GM11168 (cell line): ENCODE data around the gene PRELID1.
"Not testable (repeated sequence)": the region's sequence is repeated elsewhere in the genome, so short reads cannot be mapped to it uniquely, and the experiment has no call there.

Source experiments
- in situ Hi-C: fragments of 300-500 bp; cut with MboI; formaldehyde crosslinking; loops from one replicate; pipeline ENCODE4 v1.12.0; 2022; ENCODE audit warnings: low sequenced_read_pairs; ENCODE audit not compliant: unreplicated experiment

Gene PRELID1

GRCh38 chr5:177332896-177333260, 29.3 kb downstream of the PRELID1 start:
- in situ Hi-C loops = no loop called here

GRCh38 chr5:177333420-177334154, 30.0 kb downstream of the PRELID1 start:
- in situ Hi-C loops = no loop called here

GRCh38 chr5:177334155-177334551, 30.6 kb downstream of the PRELID1 start:
- in situ Hi-C loops = no loop called here

- in situ Hi-C loops = no loop called here
Measured at GRCh38 chr5:177334781-177335700, 31.4 kb downstream of the PRELID1 start.

GRCh38 chr5:177335701-177336065, 32.1 kb downstream of the PRELID1 start:
- in situ Hi-C loops = no loop called here

- in situ Hi-C loops = no loop called here
Measured at GRCh38 chr5:177336112-177336511, 32.5 kb downstream of the PRELID1 start.

GRCh38 chr5:177336603-177337494, 33.2 kb downstream of the PRELID1 start:
- in situ Hi-C loops = no loop called here

GRCh38 chr5:177338251-177339106, 34.9 kb downstream of the PRELID1 start:
- in situ Hi-C loops = no loop called here

- in situ Hi-C loops = no loop called here
Measured at GRCh38 chr5:177339107-177339638, 35.6 kb downstream of the PRELID1 start.

GRCh38 chr5:177343000-177343399, 39.4 kb downstream of the PRELID1 start:
- in situ Hi-C loops = not testable (repeated sequence)

- in situ Hi-C loops = no loop called here
Measured at GRCh38 chr5:177343777-177344176, 40.2 kb downstream of the PRELID1 start.

- in situ Hi-C loops = no loop called here
Measured at GRCh38 chr5:177344891-177345290, 41.3 kb downstream of the PRELID1 start.

- in situ Hi-C loops = no loop called here
Measured at GRCh38 chr5:177346820-177347219, 43.2 kb downstream of the PRELID1 start.

- in situ Hi-C loops = no loop called here
Measured at GRCh38 chr5:177347699-177348098, 44.1 kb downstream of the PRELID1 start.

- in situ Hi-C loops = no loop called here
Measured at GRCh38 chr5:177349362-177349647, 45.7 kb downstream of the PRELID1 start.

GRCh38 chr5:177349762-177350161, 46.2 kb downstream of the PRELID1 start:
- in situ Hi-C loops = no loop called here

GRCh38 chr5:177350776-177351391, 47.3 kb downstream of the PRELID1 start:
- in situ Hi-C loops = no loop called here

GRCh38 chr5:177351392-177352329, 48.1 kb downstream of the PRELID1 start, which contains the start of gene LMAN2:
TSS of gene LMAN2 (minus strand) at chr5:177351668. CDS start at chr5:177351647, 21 bp downstream.
- in situ Hi-C loops = no loop called here
